ENCODE data around the gene AGAP3. TPM values are rescaled to one million over a fixed set of nuclear protein-coding genes. Genes with fewer than 3 reads are reported as not detected.
A peak's percentile ranks its signal among the peaks of the same experiment; 100 is the strongest.

AGAP3 gene
- total and polyA plus RNA-seq, 2 of the 4 experiments (the other 2 are of a cell fraction): 35.3 to 93.9 TPM

DNA sequence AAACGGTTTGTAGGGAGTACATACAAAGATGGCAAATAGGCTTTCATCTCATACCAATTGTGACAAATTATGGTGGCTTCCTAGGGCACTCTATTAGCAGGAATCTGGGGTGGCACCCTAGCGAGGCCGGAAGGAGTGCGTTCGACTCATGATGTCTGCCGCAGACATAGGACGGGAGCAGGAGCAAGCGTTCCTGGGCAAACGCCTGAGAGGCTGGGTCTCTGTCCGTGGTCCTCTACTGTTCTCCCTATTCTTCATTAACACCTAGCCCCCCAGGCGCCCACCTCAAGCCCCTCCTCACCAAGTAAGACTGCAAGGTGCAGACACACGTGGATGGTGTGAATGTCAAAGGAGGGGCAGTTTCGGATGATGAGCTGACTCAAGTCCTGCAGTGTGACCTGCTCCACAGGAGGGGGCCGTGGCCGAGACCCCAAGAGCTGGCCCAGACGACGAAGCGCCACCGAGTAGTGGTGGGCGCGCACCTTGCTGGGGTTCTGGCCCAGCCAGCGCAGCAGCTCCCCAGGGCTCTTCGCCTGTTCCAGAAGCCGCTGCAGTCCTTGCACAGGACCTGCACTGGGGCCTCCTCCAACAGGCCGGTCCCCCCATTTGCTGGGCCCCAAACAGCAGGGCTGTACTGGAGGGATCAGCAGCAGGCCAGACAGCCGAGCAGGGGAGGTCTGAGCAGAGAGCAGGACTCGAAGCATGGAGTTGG lies 6.9 kb upstream of the AGAP3 start:
- H2AK5ac ChIP-seq (ENCODE audit: low read depth, low read length): peak overlapping the region; percentile 98; the same call in 1 of the 2 replicates
- no peaks in the 10 kb centered on the region; the same call in 1 of the 2 replicates for H3K9me1 ChIP-seq (ENCODE audit: insufficient read depth, low read length)
- no peak overlapping the region for H2BK120ac ChIP-seq (ENCODE audit: low read depth, low read length)
- H3K18ac ChIP-seq (ENCODE audit: low read depth, low read length): no peak overlapping the region
- peaks cover 35% of the 10 kb centered on the region for H3K36me3 ChIP-seq (ENCODE audit: control insufficient read depth, insufficient read depth, low read length)
- ChIA-PET POLR2A (ENCODE audit: unreplicated experiment) (interaction anchor here (0.5 kb wide), 1 partner anchor 65 kb away, joined by 3 read pairs; no protein-coding TSS in a partner anchor), CTCF (no interaction called here)
- in situ Hi-C loops (cut with MboI; ENCODE audit: low sequenced_read_pairs): no loop called here
- peak overlapping the region; percentile 91 for H3K4me2 ChIP-seq (ENCODE audit: low read depth, low read length)
- H3K27ac ChIP-seq (ENCODE audit: insufficient read depth, low read length): no peak overlapping the region; the same call in 1 of the 2 replicates
- 0 out of 2 replicates have a peak overlapping the region, but pooled peaks have one; percentile 95 for H3K14ac ChIP-seq (replicated peaks; ENCODE audit: low read depth, low read length)
- peak overlapping the region; percentile 95 for H3K4me3 ChIP-seq (ENCODE audit: insufficient read depth, low read depth, low read length)
- no peak overlapping the region for H2BK20ac ChIP-seq (ENCODE audit: low read depth, low read length)
- ATAC-seq (ENCODE audit: low read depth) (no peak), DNase-seq (no peak)
- H3K9me3 ChIP-seq (ENCODE audit: control insufficient read depth, insufficient read depth, low read length): no peaks in the 10 kb centered on the region
- H3K23ac ChIP-seq (ENCODE audit: low read depth, low read length): 0 out of 2 replicates have a peak overlapping the region, but pooled peaks have one; percentile 19
- peak overlapping the region; percentile 98 for H2AK9ac ChIP-seq (replicated peaks; ENCODE audit: low read depth, low read length, poor library complexity)
- dilution Hi-C loops (cut with HindIII; ENCODE audit: low sequenced_read_pairs, unreplicated experiment): no loop called here
- no peak overlapping the region for H2BK15ac ChIP-seq (ENCODE audit: low read depth, low read length)
- intact Hi-C loops (cut with micrococcal nuclease): no loop called here
- no TSS peak for BruUV-seq (replicated peaks)
- peak overlapping the region; percentile 95; the same call in 1 of the 2 replicates for H3K4ac ChIP-seq (ENCODE audit: low read depth, low read length)
- 86% methylated on average over 12 of the region's 27 CpGs; no CpG with 5 or more reads in 1 of the 2 experiments for WGBS, 2 experiments (ENCODE audit: extremely low coverage in 2 of 2, insufficient read length in 1 of 2)
- peaks cover 22% of the 10 kb centered on the region for H4K20me1 ChIP-seq (ENCODE audit: insufficient read depth, low read length)
- TF ChIP-seq MAFK (IDR thresholded peaks at IDR 0.05; ENCODE audit: low read depth, low read length): no peak
- TF ChIP-seq, protein P1, sequence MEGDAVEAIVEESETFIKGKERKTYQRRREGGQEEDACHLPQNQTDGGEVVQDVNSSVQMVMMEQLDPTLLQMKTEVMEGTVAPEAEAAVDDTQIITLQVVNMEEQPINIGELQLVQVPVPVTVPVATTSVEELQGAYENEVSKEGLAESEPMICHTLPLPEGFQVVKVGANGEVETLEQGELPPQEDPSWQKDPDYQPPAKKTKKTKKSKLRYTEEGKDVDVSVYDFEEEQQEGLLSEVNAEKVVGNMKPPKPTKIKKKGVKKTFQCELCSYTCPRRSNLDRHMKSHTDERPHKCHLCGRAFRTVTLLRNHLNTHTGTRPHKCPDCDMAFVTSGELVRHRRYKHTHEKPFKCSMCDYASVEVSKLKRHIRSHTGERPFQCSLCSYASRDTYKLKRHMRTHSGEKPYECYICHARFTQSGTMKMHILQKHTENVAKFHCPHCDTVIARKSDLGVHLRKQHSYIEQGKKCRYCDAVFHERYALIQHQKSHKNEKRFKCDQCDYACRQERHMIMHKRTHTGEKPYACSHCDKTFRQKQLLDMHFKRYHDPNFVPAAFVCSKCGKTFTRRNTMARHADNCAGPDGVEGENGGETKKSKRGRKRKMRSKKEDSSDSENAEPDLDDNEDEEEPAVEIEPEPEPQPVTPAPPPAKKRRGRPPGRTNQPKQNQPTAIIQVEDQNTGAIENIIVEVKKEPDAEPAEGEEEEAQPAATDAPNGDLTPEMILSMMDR (conservative IDR thresholded peaks at IDR 0.05; ENCODE audit: low read depth, low read length): no peak
- TF ChIP-seq POLR2A (IDR thresholded peaks at IDR 0.05; ENCODE audit: low read depth, low read length): no peak
- TF ChIP-seq CEBPB (IDR thresholded peaks at IDR 0.05; ENCODE audit: low read depth, low read length): no peak
- TF ChIP-seq, protein P2, sequence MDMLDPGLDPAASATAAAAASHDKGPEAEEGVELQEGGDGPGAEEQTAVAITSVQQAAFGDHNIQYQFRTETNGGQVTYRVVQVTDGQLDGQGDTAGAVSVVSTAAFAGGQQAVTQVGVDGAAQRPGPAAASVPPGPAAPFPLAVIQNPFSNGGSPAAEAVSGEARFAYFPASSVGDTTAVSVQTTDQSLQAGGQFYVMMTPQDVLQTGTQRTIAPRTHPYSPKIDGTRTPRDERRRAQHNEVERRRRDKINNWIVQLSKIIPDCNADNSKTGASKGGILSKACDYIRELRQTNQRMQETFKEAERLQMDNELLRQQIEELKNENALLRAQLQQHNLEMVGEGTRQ (IDR thresholded peaks at IDR 0.05; ENCODE audit: low read depth, low read length): no peak
- TF ChIP-seq RFX5 (IDR thresholded peaks at IDR 0.05; ENCODE audit: low read depth, low read length): no peak
- TF ChIP-seq, protein P3, sequence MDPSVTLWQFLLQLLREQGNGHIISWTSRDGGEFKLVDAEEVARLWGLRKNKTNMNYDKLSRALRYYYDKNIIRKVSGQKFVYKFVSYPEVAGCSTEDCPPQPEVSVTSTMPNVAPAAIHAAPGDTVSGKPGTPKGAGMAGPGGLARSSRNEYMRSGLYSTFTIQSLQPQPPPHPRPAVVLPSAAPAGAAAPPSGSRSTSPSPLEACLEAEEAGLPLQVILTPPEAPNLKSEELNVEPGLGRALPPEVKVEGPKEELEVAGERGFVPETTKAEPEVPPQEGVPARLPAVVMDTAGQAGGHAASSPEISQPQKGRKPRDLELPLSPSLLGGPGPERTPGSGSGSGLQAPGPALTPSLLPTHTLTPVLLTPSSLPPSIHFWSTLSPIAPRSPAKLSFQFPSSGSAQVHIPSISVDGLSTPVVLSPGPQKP (IDR thresholded peaks at IDR 0.05; ENCODE audit: borderline replicate concordance, low read depth, low read length): no peak
- H3K79me1 ChIP-seq (ENCODE audit: low read depth in 1 of 2, low read length in 2 of 2): peaks cover 19 to 71% of the 10 kb centered on the region in 2 experiments; a peak in 3 of 4 replicates
- peak overlapping the region; percentile 93; the same call in 1 of the 2 replicates for H3K9ac ChIP-seq (ENCODE audit: low read depth, low read length)
- H4K91ac ChIP-seq (ENCODE audit: insufficient read depth, low read depth, low read length): peak overlapping the region; percentile 92; the same call in 1 of the 2 replicates
- H4K5ac ChIP-seq (ENCODE audit: low read depth, low read length): no peak overlapping the region
- peak overlapping the region; percentile 70; the same call in 1 of the 2 replicates for H3K56ac ChIP-seq (ENCODE audit: extremely low read depth, insufficient read depth, low read length)
- peaks cover 22% of the 10 kb centered on the region for H3K4me1 ChIP-seq (ENCODE audit: control insufficient read depth, insufficient read depth, low read length)
- H3K27me3 ChIP-seq (ENCODE audit: control insufficient read depth, insufficient read depth, low read length): no peaks in the 10 kb centered on the region
- H2AFZ ChIP-seq (replicated peaks; ENCODE audit: low read length, poor library complexity): no peak overlapping the region
- no peak overlapping the region for H2BK5ac ChIP-seq (ENCODE audit: low read depth, low read length, poor library complexity, severe bottlenecking)
- H4K8ac ChIP-seq (ENCODE audit: low read depth in 2 of 2, low read length in 2 of 2): no peak overlapping the region; a peak in 1 of 4 replicates
